H9 (cell line): ENCODE measurements around the gene APBB2. TPM values are rescaled to one million over a fixed set of nuclear protein-coding genes. Genes with fewer than 3 reads are reported as not detected.

Experiments
- DNase-seq: peaks from one replicate; pipeline ENCODE4 v3.0.0-alpha.2; 2017
- H2AFZ ChIP-seq: one replicate; pipeline ENCODE4 v1.6.1; 2013; ENCODE audit warnings: mild to moderate bottlenecking, low read length, control low read depth, moderate library complexity
- H2AK5ac ChIP-seq: 2 replicates; pipeline ENCODE4 v1.6.1; 2013; ENCODE audit warnings: low read length, control low read depth, mixed read lengths; ENCODE audit not compliant: insufficient read length
- H2BK120ac ChIP-seq: one replicate; pipeline ENCODE4 v1.6.1; 2013; ENCODE audit warnings: low read depth, mild to moderate bottlenecking, low read length, control low read depth, inconsistent platforms; ENCODE audit not compliant: poor library complexity, severe bottlenecking
- H2BK12ac ChIP-seq: 2 replicates; pipeline ENCODE4 v1.6.1; 2013; ENCODE audit warnings: low read length, control low read depth, mixed read lengths, low read depth; ENCODE audit not compliant: insufficient read length
- H2BK15ac ChIP-seq: 2 replicates; pipeline ENCODE4 v1.6.1; 2013; ENCODE audit warnings: low read depth, low read length, control low read depth
- H2BK20ac ChIP-seq: one replicate; pipeline ENCODE4 v1.6.1; 2013; ENCODE audit warnings: low read depth, mild to moderate bottlenecking, low read length, control low read depth, inconsistent platforms; ENCODE audit not compliant: poor library complexity, severe bottlenecking
- H2BK5ac ChIP-seq: 2 replicates; pipeline ENCODE4 v1.6.1; 2013; ENCODE audit warnings: low read length, control low read depth, mixed read lengths; ENCODE audit not compliant: insufficient read length
- H3K14ac ChIP-seq: 2 replicates; pipeline ENCODE4 v1.6.1; 2013; ENCODE audit warnings: low read length, control low read depth; ENCODE audit not compliant: insufficient read depth
- H3K18ac ChIP-seq: 2 replicates; pipeline ENCODE4 v1.6.1; 2013; ENCODE audit warnings: low read depth, mild to moderate bottlenecking, mixed read lengths, low read length, control low read depth; ENCODE audit not compliant: insufficient read length
- H3K23ac ChIP-seq: 2 replicates; pipeline ENCODE4 v1.6.1; 2013; ENCODE audit warnings: low read length, control low read depth, mixed read lengths, low read depth; ENCODE audit not compliant: insufficient read length
- H3K23me2 ChIP-seq: 2 replicates; pipeline ENCODE4 v1.6.1; 2013; ENCODE audit warnings: low read depth, mild to moderate bottlenecking, mixed read lengths, low read length, control low read depth; ENCODE audit not compliant: insufficient read length, poor library complexity, severe bottlenecking
- H3K27ac ChIP-seq: 2 replicates; pipeline ENCODE4 v1.5.1; 2013; ENCODE audit warnings: low read length, control low read depth, mixed read lengths, low read depth; ENCODE audit not compliant: insufficient read length
- H3K27me3 ChIP-seq: 2 replicates; pipeline ENCODE4 v1.6.1; 2013; ENCODE audit warnings: low read length, control low read depth, inconsistent platforms; ENCODE audit not compliant: insufficient read depth
- H3K4ac ChIP-seq: 2 replicates; pipeline ENCODE4 v1.6.1; 2013; ENCODE audit warnings: low read depth, mild to moderate bottlenecking, control low read depth, inconsistent platforms, low read length, moderate library complexity
- H3K4me1 ChIP-seq: 2 replicates; pipeline ENCODE4 v1.6.1; 2013; ENCODE audit warnings: low read length, control low read depth, inconsistent platforms; ENCODE audit not compliant: insufficient read depth
- H3K4me2 ChIP-seq: 2 replicates; pipeline ENCODE4 v1.6.1; 2013; ENCODE audit warnings: low read length, control low read depth, mixed read lengths; ENCODE audit not compliant: insufficient read length, insufficient read depth
- H3K56ac ChIP-seq: 2 replicates; pipeline ENCODE4 v1.6.1; 2013; ENCODE audit warnings: low read depth, mild to moderate bottlenecking, mixed read lengths, low read length, control low read depth; ENCODE audit not compliant: insufficient read length
- H3K79me1 ChIP-seq: 2 replicates; pipeline ENCODE4 v1.6.1; 2013; ENCODE audit warnings: low read depth, mild to moderate bottlenecking, moderate library complexity, low read length, control low read depth, inconsistent platforms; ENCODE audit not compliant: insufficient read depth, poor library complexity, severe bottlenecking
- H3K79me2 ChIP-seq: 2 replicates; pipeline ENCODE4 v1.6.1; 2013; ENCODE audit warnings: low read length, control low read depth, inconsistent platforms; ENCODE audit not compliant: insufficient read depth
- H3K9ac ChIP-seq: 2 replicates; pipeline ENCODE4 v1.6.1; 2013; ENCODE audit warnings: low read length, control low read depth, mixed read lengths; ENCODE audit not compliant: insufficient read length; ENCODE audit errors: extremely low read depth
- H3K9me3 ChIP-seq: one replicate; pipeline ENCODE4 v1.6.1; 2013; ENCODE audit warnings: low read depth, low read length, inconsistent platforms; ENCODE audit not compliant: control insufficient read depth
- H3T11ph ChIP-seq: one replicate; pipeline ENCODE4 v1.6.1; 2013; ENCODE audit warnings: mild to moderate bottlenecking, low read length, control low read depth, inconsistent platforms
- H4K20me1 ChIP-seq: one replicate; pipeline ENCODE4 v1.6.1; 2013; ENCODE audit not compliant: control insufficient read depth, insufficient read length, insufficient read depth
- H4K5ac ChIP-seq: 2 replicates; pipeline ENCODE4 v1.6.1; 2013; ENCODE audit warnings: low read depth, mild to moderate bottlenecking, mixed read lengths, low read length, control low read depth; ENCODE audit not compliant: insufficient read length
- H4K8ac ChIP-seq: replicated peaks from 2 replicates; pipeline ENCODE4 v1.6.1; 2013; ENCODE audit warnings: low read length, control low read depth, mixed read lengths, low read depth; ENCODE audit not compliant: insufficient read length
- H4K91ac ChIP-seq: 2 replicates; pipeline ENCODE4 v1.6.1; 2013; ENCODE audit warnings: low read depth, mild to moderate bottlenecking, moderate library complexity, mixed read lengths, low read length, control low read depth; ENCODE audit not compliant: insufficient read length
- H3K27ac Mint-ChIP-seq, 3 experiments: 2 replicates in 2 of 3; 3 replicates in 1 of 3; pipeline ENCODE4 v1.8.0; 2020 to 2021; ENCODE audit warnings: mixed read lengths in 3 of 3, mild to moderate bottlenecking in 1 of 3, moderate library complexity in 1 of 3
- H3K27me3 Mint-ChIP-seq: 2 replicates; pipeline ENCODE4 v1.8.0; 2021; ENCODE audit warnings: low read depth, mild to moderate bottlenecking, moderate library complexity, mixed read lengths
- H3K36me3 Mint-ChIP-seq, 3 experiments: 2 replicates in 2 of 3; 3 replicates in 1 of 3; pipeline ENCODE4 v1.8.0; 2020 to 2021; ENCODE audit warnings: low read depth in 3 of 3, mixed read lengths in 3 of 3; ENCODE audit not compliant: insufficient read depth in 1 of 3
- H3K4me1 Mint-ChIP-seq, 2 experiments: 2 replicates each; pipeline ENCODE4 v1.8.0; 2020; ENCODE audit warnings: mixed read lengths in 2 of 2
- H3K4me3 Mint-ChIP-seq, 2 experiments: 2 replicates in 1 of 2; 3 replicates in 1 of 2; pipeline ENCODE4 v1.8.0; 2020 to 2021; ENCODE audit warnings: mild to moderate bottlenecking in 2 of 2, mixed read lengths in 2 of 2, moderate library complexity in 1 of 2
- H3K9me3 Mint-ChIP-seq, 2 experiments: 2 replicates in 1 of 2; 3 replicates in 1 of 2; pipeline ENCODE4 v1.8.0; 2020; ENCODE audit warnings: mild to moderate bottlenecking in 2 of 2, mixed read lengths in 2 of 2, moderate library complexity in 1 of 2
- WGBS: extraction: QIAGEN DNeasy Blood & Tissue Kit; methylation state at CpG from one replicate; pipeline ENCODE4 v1.1.7; 2013; ENCODE audit warnings: missing lambda C conversion rate, low lambda C conversion rate, mixed read lengths; ENCODE audit not compliant: insufficient read length; ENCODE audit errors: extremely low coverage; 5-methylcytosine and 5-hydroxymethylcytosine counted together
- total RNA-seq: library from RNA; stranded (reverse); gene quantifications from 2 replicates; pipeline ENCODE4 v1.2.1, GENCODE V29; 2021
- TF ChIP-seq, protein P1 (sequence below): fragments of 200-600 bp; sonication (generic); conservative IDR thresholded peaks from 3 replicates; pipeline ENCODE4 v1.8.0; 2021; ENCODE audit warnings: antibody characterized with exemption, mild to moderate bottlenecking

The APBB2 gene
- total RNA-seq, 1 experiment from 2014 or later: 39.6 TPM

GRCh38 chr4:40915318-40916217 lies 298.8 kb downstream of the APBB2 start:
- H3K23me2 ChIP-seq: no peaks in the 10 kb centered on the region
- no peak overlapping the region for H3K18ac ChIP-seq
- H4K8ac ChIP-seq: no peak overlapping the region
- Mint-ChIP-seq H3K4me1 (peaks cover 24 to 41% of the 10 kb centered on the region in 2 experiments), H3K27ac (no peak overlapping the region), H3K27me3 (no peaks in the 10 kb centered on the region), H3K36me3 (peaks cover 6 to 9% (median 7%) of the 10 kb centered on the region in 3 experiments; a peak in 2 of 7 replicates), H3K4me3 (no peak overlapping the region), H3K9me3 (no peaks in the 10 kb centered on the region; a peak in 1 of 5 replicates)
- TF ChIP-seq, protein P1, sequence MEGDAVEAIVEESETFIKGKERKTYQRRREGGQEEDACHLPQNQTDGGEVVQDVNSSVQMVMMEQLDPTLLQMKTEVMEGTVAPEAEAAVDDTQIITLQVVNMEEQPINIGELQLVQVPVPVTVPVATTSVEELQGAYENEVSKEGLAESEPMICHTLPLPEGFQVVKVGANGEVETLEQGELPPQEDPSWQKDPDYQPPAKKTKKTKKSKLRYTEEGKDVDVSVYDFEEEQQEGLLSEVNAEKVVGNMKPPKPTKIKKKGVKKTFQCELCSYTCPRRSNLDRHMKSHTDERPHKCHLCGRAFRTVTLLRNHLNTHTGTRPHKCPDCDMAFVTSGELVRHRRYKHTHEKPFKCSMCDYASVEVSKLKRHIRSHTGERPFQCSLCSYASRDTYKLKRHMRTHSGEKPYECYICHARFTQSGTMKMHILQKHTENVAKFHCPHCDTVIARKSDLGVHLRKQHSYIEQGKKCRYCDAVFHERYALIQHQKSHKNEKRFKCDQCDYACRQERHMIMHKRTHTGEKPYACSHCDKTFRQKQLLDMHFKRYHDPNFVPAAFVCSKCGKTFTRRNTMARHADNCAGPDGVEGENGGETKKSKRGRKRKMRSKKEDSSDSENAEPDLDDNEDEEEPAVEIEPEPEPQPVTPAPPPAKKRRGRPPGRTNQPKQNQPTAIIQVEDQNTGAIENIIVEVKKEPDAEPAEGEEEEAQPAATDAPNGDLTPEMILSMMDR: no peak
- H2BK20ac ChIP-seq: no peak overlapping the region
- no peak for DNase-seq
- no peak overlapping the region for H4K5ac ChIP-seq
- H2BK120ac ChIP-seq: no peak overlapping the region
- H3T11ph ChIP-seq: no peak overlapping the region
- no peak overlapping the region for H4K91ac ChIP-seq
- no peak overlapping the region for H3K27ac ChIP-seq
- no peak overlapping the region for H2AK5ac ChIP-seq
- no peaks in the 10 kb centered on the region for H4K20me1 ChIP-seq
- no peak overlapping the region for H3K23ac ChIP-seq
- H3K27me3 ChIP-seq: no peaks in the 10 kb centered on the region
- no peak overlapping the region for H2BK5ac ChIP-seq
- no peak overlapping the region for H3K4me2 ChIP-seq
- no peaks in the 10 kb centered on the region for H3K79me1 ChIP-seq
- no peak overlapping the region for H2BK15ac ChIP-seq
- H3K9ac ChIP-seq: no peak overlapping the region
- no peak overlapping the region for H2AFZ ChIP-seq
- H3K79me2 ChIP-seq: no peaks in the 10 kb centered on the region
- H3K56ac ChIP-seq: no peak overlapping the region
- H3K4me1 ChIP-seq: 0 out of 2 replicates have a peak, but pooled peaks cover 2% of the 10 kb centered on the region
- no peak overlapping the region for H3K14ac ChIP-seq
- H3K9me3 ChIP-seq: no peaks in the 10 kb centered on the region
- H2BK12ac ChIP-seq: no peak overlapping the region
- H3K4ac ChIP-seq: no peak overlapping the region
- no CpG with 5 or more reads among the region's 12 CpGs for WGBS
